HUES6 (cell line): Measurements from ENCODE around the gene HSDL2.

Source experiments
- H3K27ac ChIP-seq: 2 replicates; pipeline ENCODE4 v1.7.0; 2013; ENCODE audit warnings: low read depth, mild to moderate bottlenecking, low read length, inconsistent platforms
- H3K27me3 ChIP-seq: 2 replicates; pipeline ENCODE4 v1.6.1; 2013; ENCODE audit warnings: low read length; ENCODE audit not compliant: control insufficient read depth, insufficient read depth
- H3K36me3 ChIP-seq: 2 replicates; pipeline ENCODE4 v1.6.1; 2013; ENCODE audit warnings: low read length; ENCODE audit not compliant: control insufficient read depth, insufficient read depth
- H3K4me1 ChIP-seq: 2 replicates; pipeline ENCODE4 v1.6.1; 2013; ENCODE audit warnings: low read length; ENCODE audit not compliant: control insufficient read depth, insufficient read depth
- H3K4me3 ChIP-seq: 2 replicates; pipeline ENCODE4 v1.5.1; 2013; ENCODE audit warnings: low read depth, low read length
- H3K9ac ChIP-seq: one replicate; pipeline ENCODE4 v1.6.1; 2013; ENCODE audit warnings: mild to moderate bottlenecking, low read length
- H3K9me3 ChIP-seq: 2 replicates; pipeline ENCODE4 v1.6.1; 2013; ENCODE audit warnings: low read depth, low read length; ENCODE audit not compliant: control insufficient read depth, insufficient read depth

HSDL2 gene

DNA sequence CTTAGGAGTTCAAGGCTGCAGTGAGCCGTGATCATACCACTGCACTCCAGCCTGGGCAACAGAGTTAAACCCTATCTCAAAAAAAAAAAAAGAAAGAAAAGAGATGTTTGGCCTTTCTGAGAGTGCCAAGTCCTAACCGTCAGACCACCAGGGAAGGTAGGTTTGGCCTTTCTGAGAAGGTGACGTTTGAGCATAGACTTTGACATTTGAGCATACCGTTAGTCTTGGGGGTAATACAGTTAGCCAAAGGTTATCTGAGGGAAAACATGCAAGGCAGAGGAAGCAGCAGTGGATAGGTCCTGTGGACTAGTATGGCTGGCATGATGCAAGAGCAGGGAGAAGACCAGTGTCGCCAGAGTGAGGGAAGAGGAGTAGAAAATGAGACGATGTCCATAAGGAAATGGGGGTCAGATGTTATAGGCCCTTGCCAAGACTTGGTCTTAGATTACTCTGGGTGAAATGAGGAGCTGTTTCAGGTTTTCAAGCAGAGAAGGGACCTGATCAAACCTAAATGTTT lies 50.2 kb downstream of the HSDL2 start:
- Histone ChIP-seq H3K27me3 (no peaks in the 10 kb centered on the region), H3K4me1 (no peaks in the 10 kb centered on the region), H3K9ac (no peak overlapping the region), H3K4me3 (no peak overlapping the region), H3K27ac (no peak overlapping the region), H3K9me3 (no peaks in the 10 kb centered on the region), H3K36me3 (peaks cover 14% of the 10 kb centered on the region)

DNA sequence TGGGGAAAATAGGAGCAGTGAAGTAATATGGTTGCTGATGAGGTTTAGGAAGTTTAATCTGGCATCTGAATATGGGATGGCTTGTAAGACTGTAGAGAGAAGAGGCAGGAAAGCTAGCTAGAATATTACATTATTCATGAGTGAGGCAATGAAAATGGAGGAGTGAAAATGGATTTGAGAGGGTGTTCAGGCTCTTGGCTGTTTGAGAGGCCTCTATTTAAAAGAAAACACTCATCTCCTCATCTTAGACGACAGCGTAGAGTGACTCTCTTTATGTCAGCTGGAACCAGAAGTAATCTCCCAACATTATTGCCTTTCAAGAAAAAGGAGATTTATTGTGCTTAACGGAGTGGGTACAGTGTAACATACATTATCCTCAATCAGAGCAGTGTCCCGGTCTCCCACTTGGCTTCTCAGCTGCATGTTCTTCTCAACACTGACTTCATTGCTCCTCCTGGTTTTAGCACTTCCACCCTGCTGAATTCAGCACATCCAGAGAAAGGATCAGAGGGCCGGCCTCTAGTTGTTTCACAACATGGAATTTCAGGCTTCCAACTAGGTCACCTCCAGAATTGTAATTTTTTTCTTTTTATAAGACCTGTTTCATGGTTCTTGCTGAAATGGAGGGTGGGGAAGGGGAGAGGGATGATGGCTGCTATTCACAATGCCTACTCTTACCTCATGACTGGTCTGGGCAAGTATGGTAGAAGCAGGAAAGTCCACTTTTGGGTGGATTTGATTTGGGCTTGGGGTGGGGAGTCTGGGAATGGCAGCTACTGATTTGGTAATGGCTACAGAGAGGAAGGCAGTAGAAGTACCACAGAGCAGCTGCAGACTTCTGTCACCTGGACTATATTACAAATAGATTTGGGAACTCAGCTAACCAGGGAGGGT lies 53.8 kb downstream of the HSDL2 start:
- no peaks in the 10 kb centered on the region for H3K4me1 ChIP-seq
- H3K36me3 ChIP-seq: peaks cover 8% of the 10 kb centered on the region
- H3K27ac ChIP-seq: no peak overlapping the region
- H3K9ac ChIP-seq: no peak overlapping the region
- H3K9me3 ChIP-seq: no peaks in the 10 kb centered on the region
- H3K4me3 ChIP-seq: no peak overlapping the region
- no peaks in the 10 kb centered on the region for H3K27me3 ChIP-seq

DNA sequence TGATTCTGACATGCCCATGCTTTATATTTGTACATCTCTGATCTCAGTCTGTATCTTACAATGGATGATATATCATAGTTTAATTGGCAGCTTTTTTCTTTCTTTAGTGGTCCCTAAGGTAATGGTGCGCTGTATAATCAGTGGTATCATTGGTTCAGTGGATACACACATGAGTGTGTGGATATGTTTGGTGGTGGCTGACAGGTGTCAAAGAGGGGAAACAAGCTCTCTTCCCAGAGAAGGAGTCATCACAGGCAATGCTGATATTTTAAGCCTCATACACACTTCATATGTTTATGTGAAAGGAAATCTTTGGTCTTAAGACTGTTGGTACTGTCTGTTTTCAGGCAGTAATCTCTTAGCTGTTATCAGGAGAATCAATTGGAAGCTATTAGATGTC lies 54.6 kb downstream of the HSDL2 start:
- H3K36me3 ChIP-seq: peaks cover 8% of the 10 kb centered on the region
- H3K27me3 ChIP-seq: no peaks in the 10 kb centered on the region
- no peak overlapping the region for H3K4me3 ChIP-seq
- H3K27ac ChIP-seq: no peak overlapping the region
- H3K9ac ChIP-seq: no peak overlapping the region
- no peaks in the 10 kb centered on the region for H3K4me1 ChIP-seq
- H3K9me3 ChIP-seq: no peaks in the 10 kb centered on the region

DNA sequence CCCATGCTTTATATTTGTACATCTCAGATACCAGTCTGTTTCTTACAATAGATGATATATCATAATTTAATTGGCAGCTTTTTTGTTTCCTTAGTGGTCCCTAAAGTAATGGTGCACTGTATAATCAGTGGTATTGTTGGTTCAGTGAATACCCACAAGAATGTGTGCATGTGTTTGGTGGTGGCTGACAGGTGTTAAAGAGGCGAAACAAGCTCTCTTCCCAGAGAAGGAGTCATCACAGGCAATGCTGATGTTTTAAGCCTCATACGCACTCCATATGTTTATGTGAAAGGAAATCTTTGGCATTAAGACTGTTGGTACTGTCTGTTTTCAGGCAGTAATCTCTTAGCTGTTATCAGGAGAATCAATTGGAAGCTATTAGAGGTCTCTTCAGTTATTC lies 57.5 kb downstream of the HSDL2 start:
- H3K4me1 ChIP-seq: no peaks in the 10 kb centered on the region
- H3K27ac ChIP-seq: no peak overlapping the region
- H3K9me3 ChIP-seq: no peaks in the 10 kb centered on the region
- peaks cover 5% of the 10 kb centered on the region for H3K36me3 ChIP-seq
- H3K4me3 ChIP-seq: no peak overlapping the region
- no peak overlapping the region for H3K9ac ChIP-seq
- no peaks in the 10 kb centered on the region for H3K27me3 ChIP-seq

DNA sequence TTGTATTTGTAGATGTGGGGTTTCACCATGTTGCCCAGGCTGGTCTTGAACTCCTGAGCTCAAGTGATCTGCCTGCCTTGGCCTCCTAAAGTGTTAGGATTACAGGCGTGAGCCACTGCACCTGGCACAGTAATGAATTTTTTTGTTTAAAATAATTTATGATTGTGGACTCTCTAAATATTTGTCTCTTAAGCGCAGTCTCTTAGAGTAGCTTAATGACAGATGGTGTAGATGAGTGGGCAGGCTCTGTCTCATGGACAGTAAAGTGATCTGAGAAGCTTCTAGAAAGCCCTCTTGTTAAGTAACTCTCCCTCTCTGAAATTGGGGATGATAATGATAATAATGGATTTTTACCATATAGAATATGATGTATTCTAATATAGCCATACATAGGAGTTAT lies 59.3 kb downstream of the HSDL2 start:
- H3K4me1 ChIP-seq: no peaks in the 10 kb centered on the region
- no peak overlapping the region for H3K27ac ChIP-seq
- peaks cover 3% of the 10 kb centered on the region for H3K36me3 ChIP-seq

DNA sequence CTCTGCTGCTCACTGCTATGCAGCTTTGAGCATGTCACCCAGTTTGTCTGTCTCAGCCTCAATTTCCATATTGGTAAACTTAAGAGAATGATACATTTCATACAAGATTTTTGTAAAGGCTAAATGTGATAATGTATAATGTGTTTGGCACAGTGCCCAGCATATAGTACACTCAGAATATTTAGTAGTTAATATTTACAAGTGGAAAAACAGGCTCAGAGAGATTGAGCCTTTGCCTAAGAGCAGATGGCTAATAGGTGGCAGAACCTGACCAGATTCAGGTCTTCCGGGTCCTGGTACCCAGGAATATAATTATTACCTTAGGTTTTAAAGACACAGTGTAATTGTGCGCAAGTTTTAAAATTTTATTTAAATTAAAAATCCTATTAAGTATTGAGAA lies 59.9 kb downstream of the HSDL2 start:
- H3K27ac ChIP-seq: no peak overlapping the region
- no peaks in the 10 kb centered on the region for H3K4me1 ChIP-seq
- H3K36me3 ChIP-seq: peaks cover 3% of the 10 kb centered on the region
- H3K27me3 ChIP-seq: no peaks in the 10 kb centered on the region
- H3K4me3 ChIP-seq: no peak overlapping the region
- no peaks in the 10 kb centered on the region for H3K9me3 ChIP-seq
- no peak overlapping the region for H3K9ac ChIP-seq

More for the DNA sequence above, 59.3 kb downstream of the HSDL2 start:
- H3K9me3 ChIP-seq: no peaks in the 10 kb centered on the region
- H3K4me3 ChIP-seq: no peak overlapping the region
- no peaks in the 10 kb centered on the region for H3K27me3 ChIP-seq
- H3K9ac ChIP-seq: no peak overlapping the region

DNA sequence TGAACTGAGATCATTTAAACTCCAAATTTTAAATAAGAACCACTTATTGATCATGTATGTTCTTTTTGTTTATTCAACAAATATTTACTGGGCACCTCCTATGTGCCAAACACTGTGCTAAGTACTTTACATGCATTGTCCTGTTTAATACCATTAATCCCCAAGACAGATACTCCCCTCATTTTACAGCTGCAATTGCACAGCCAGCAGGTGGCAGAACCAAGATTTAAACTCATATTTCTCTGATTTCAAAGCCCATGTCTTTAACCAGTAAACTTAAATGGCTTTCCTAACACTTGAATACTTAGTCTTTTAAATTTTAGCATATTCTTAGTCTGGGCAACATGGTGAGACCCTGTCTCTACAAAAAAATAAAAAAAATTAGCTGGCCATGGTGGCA lies 63.3 kb downstream of the HSDL2 start:
- H3K9ac ChIP-seq: no peak overlapping the region
- H3K27ac ChIP-seq: no peak overlapping the region
- no peak overlapping the region for H3K4me3 ChIP-seq
- H3K36me3 ChIP-seq: peaks cover 3% of the 10 kb centered on the region; the same call in 1 of the 2 replicates
- no peaks in the 10 kb centered on the region for H3K4me1 ChIP-seq
- no peaks in the 10 kb centered on the region for H3K27me3 ChIP-seq
- no peaks in the 10 kb centered on the region for H3K9me3 ChIP-seq

DNA sequence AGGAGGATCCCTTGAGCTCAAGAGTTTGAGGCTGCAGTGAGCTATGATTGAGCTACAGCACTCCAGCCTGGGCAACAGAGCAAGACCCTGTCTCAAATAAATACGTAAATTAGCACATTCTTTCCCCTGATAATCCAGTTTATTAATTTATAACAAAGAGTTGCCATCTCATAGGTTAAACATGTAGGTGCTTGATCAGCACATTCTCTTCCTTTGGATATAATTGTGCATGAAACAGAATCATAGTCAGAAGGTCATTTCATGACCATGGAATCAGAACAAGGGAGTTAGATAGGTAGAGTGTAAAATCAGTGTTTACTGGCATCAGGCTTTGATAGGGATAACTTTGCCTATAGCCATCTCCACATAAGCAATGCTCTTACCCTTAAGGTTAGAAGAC lies 63.7 kb downstream of the HSDL2 start:
- no peak overlapping the region for H3K9ac ChIP-seq
- no peak overlapping the region for H3K27ac ChIP-seq
- H3K9me3 ChIP-seq: no peaks in the 10 kb centered on the region
- H3K27me3 ChIP-seq: no peaks in the 10 kb centered on the region
- no peaks in the 10 kb centered on the region for H3K4me1 ChIP-seq
- H3K4me3 ChIP-seq: no peak overlapping the region
- peaks cover 3% of the 10 kb centered on the region; the same call in 1 of the 2 replicates for H3K36me3 ChIP-seq

DNA sequence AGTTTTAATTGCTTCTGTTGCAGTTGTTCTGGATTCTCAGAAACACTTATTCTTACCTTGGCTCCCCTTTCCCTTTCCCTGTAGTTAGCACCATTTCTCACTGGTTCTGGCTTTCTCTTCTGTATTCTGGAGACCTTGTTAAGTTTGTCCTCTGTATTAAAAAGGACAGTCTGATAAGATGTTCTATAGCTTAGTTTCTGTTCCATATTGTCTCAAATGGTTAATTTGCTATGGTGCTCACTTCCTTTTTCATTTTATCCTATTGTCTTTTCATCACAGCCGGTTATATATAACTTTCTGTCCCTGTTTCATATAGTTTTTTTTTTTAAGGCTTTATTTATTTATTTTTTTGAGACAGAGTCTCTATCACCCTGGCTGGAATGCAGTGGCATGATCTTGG lies 65.3 kb downstream of the HSDL2 start:
- Histone ChIP-seq H3K27me3 (no peaks in the 10 kb centered on the region), H3K27ac (no peak overlapping the region), H3K9ac (no peak overlapping the region)

DNA sequence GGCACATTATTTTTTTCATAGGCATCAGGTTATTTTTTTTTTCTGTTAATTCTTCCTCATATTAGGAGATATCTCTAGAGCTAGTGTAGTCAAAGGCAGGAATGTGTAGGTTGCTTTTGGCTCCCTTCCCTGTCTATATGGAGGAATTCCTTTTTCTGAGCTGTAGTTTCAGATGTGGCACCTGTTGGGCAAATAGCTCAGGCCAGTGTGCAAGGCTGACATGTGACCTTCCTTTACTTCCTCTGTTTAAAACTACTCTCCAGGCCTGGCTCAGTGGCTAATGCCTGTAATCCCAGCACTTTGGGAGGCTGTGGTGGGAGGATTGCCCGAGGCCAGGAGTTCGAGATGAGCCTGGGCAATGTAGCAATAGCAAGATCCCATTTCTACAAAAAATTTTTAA lies 66.2 kb downstream of the HSDL2 start:
- no peaks in the 10 kb centered on the region for H3K9me3 ChIP-seq
- no peak overlapping the region for H3K4me3 ChIP-seq
- no peak overlapping the region for H3K27ac ChIP-seq
- no peaks in the 10 kb centered on the region for H3K36me3 ChIP-seq
- no peak overlapping the region for H3K9ac ChIP-seq
- H3K4me1 ChIP-seq: no peaks in the 10 kb centered on the region
- no peaks in the 10 kb centered on the region for H3K27me3 ChIP-seq

More for the DNA sequence above, 65.3 kb downstream of the HSDL2 start:
- Histone ChIP-seq H3K4me3 (no peak overlapping the region), H3K9me3 (no peaks in the 10 kb centered on the region), H3K4me1 (no peaks in the 10 kb centered on the region), H3K36me3 (peaks cover 3% of the 10 kb centered on the region; the same call in 1 of the 2 replicates)

DNA sequence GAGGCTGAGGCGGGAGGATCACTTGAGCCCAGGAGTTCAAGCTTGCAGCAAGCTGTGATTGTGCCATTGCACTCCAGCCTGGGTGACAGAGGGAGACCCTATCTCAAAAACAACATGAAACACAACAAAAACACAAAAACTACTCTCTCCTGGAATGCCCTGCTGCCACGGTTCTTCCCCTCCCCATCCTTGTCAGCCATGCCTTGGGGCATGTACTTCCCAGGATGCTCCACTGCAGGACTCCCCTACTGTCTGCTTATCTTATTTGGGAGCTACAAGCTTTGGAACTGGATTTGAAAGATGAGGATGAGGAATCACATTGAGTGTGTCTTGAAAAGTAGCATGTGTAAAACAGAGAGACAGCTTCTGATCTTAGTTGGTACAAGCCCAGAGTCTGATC lies 66.6 kb downstream of the HSDL2 start:
- Histone ChIP-seq H3K27ac (no peak overlapping the region), H3K27me3 (no peaks in the 10 kb centered on the region), H3K4me3 (no peak overlapping the region), H3K4me1 (no peaks in the 10 kb centered on the region), H3K9ac (no peak overlapping the region), H3K9me3 (no peaks in the 10 kb centered on the region), H3K36me3 (no peaks in the 10 kb centered on the region)
